HS-5 (cell line): ENCODE results near the gene PNKP.

Source experiments
- DNase-seq: peaks from one replicate; pipeline ENCODE4 v3.0.0-alpha.2; 2012; ENCODE audit warnings: low read depth

The PNKP gene

DNA sequence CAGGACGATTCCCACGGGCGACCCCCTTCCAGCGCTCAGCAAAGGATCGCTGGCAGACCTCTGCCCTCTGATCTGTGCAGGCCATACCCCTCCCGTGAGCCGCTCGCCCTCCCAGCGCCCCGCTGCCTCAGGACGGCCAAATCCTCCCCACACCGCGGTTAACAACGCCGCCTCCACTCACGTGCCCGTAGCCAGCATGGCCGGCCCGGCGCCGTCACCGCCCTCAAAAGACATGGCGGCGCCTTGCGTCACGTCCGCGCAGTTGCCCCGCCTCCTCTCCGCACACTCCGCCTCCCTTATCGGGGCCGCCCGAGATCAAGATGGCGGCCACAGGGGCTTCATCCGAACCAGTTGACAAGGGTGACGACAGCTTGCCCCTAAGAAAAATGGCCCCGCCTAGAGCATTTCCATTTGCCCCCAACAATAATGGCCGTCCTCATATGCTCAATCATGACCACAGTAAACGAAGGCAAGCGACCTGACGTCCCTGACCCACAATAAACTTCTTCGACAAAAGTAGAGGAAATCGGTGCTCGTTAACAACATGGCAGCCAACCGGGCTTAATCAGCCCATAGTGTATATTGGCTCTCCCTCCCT lies 9.1 kb upstream of the PNKP start:
- DNase-seq = peak; percentile 95

GRCh38 chr19:49875857-49876421 lies 8.6 kb upstream of the PNKP start:
- no peak for DNase-seq

GRCh38 chr19:49875177-49875576 lies 7.8 kb upstream of the PNKP start:
- no peak for DNase-seq

DNA sequence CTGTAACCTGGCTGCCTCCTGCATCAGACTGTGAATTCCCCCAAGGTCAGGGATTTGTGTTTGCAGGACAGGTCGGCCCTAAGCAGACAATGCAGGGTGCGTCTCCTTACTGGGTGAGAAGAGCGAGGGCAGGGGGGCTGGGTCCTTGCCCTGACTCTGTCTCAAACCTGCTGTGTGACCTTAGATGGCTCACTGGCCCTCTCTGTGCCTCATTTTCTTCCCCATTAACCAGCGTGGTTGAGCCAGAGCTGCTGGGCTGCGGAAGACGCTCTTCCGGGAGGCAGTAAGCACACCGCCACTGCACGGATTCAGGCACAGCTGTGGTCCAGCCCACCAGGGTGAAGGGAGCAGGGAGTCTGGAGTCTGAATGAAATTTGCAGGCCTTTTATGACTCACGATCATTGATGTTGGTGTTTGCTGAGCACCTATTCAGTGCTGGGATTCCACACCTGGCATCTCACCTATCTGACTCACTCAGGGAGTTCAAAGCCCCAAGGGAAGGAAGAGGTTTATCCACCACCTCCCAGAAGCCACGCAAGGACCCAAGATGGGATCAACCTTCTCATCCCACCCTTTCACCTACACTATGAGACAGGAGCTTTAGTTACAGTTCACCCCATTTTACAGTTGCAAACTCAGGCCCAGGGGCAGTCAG lies 7.3 kb upstream of the PNKP start:
- DNase-seq = no peak

DNA sequence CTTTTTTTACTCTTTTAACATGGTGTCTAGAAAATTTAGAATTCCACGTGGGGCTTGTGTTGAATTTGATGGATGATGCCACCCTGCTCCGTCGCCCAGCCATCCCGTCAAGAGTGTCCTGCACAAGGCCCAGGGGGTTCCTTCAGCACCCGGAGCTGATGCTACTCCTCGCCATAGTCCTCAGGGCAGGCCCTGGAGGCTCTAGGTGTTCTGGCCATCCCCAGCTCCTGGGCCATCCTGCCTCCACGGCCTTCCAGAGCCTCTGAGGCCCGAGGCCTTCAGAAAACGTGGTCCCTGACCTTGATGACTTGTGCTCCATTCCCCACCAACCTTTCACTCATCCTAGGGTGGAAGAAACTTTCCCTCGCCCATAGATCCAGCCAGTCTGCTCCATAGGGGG lies 6.5 kb upstream of the PNKP start:
- no peak for DNase-seq

DNA sequence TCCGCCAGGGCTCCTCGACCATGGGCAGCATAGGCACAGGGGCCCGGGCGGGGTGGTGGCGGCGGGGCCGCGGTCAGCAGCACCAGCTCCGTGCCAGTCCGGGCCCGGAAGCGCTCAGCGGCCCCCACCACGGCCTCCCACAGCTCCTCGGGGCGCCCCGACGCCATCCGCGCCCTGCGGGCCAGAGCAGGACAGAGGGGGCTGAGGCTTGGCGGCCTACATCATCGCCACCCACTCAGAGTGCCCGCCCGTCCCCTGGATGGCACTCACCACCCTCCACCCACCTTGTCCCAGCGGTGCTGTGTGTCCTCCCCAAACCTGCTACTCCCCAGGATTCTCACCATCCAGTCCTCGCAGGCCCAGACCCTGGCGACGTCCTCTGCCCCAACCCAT lies 5.7 kb upstream of the PNKP start:
- no peak for DNase-seq

- DNase-seq = no peak
Observed at GRCh38 chr19:49872245-49873128, 5.1 kb upstream of the PNKP start.

DNA sequence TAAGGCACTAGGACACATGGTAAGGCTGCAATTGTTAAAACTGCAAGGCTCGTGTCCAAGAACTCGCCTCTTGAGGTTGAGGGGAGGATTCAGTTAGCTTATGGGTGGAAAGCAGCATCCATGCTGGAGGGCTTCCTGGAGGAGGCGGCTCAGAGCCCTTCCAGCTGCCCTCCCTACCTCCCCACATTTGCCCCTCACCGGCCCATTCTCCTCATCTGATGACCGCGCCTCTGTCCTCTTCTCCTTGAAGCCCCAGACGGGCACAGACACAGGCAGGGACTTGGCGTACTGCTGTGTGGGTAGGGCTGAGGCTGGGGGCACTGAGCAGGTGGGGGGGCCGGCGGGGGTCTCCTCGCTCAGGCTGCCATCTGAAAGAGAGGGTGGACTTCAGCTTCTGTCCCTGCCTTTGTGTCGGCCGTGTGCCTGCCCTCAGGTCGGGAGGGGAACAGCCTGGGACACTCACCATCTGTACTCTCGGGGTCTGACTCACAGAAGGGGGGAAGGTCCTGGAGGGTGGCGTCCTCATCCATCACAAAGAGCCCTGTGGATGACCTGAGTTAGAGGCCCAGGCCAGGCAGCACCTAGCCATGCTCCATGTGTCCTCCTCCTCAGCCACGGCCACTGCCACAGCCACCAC lies 4.1 kb upstream of the PNKP start:
- DNase-seq = no peak

- DNase-seq = no peak
Observed at GRCh38 chr19:49870309-49870901, 3.0 kb upstream of the PNKP start.

GRCh38 chr19:49869484-49870308 lies 2.3 kb upstream of the PNKP start:
- peak; percentile 99 for DNase-seq

DNA sequence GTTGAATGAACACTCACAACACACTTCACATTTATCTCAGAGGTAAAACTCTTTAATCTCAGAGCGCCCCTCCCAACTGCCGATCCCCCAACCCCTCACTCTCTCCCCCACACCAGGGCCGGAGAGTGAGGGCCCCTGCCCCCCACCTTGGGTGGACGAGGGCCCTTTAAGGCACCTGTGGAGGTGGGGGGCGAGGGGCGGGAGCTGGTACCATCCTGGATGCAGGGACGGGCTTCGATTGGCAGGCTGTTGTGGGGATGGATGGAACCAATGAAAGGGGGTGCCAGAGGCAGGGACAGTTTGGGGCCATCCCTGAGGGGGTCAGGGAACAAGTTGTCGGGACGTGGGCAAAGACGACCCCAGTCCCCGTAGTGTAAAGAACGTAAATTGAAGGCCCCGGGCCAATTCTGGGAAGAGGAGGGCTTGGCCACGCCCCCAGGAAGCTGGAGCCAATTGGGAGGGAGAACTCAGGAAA lies 1.7 kb upstream of the PNKP start:
- no peak for DNase-seq

DNA sequence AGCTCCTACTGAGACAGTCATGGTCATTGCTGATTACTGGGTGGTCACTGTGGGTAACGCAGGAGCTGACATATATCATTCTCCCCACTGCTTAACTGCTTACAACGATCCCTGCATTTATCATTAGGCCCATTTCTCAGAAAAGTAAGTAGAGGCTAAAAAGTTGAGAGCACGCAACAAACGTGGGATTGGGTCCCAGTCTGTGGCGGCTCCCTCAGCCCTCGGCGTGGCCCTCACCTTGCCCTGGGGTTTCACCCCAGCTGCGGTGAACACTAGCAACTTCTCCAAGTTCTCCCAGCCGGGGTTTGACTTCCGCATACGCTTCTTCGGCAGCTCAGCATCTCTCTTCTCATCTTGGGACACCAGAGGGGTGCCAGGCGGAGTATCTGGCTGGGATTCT lies 2.5 kb downstream of the PNKP start:
- no peak for DNase-seq

DNA sequence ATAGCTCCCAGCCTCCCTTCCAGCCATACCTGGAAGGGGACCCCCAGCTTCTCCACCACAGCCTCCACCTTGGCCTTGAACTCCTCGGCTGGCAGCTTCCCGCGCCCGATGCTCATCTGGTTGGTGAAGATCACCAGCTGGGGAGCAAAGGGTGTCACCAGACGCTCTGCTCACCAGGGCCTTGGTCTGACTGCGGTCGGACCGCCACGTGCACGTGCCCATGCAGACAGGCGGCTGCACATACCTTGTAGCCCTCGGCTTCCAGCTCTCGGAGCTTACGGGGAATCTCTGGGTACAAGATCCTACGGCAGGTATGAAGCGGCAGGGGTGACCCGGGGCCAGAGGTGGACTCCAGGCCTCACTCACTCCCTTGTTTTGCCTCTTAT lies 3.4 kb downstream of the PNKP start:
- DNase-seq = no peak

GRCh38 chr19:49863254-49863934 lies 4.0 kb downstream of the PNKP start:
- no peak for DNase-seq

DNA sequence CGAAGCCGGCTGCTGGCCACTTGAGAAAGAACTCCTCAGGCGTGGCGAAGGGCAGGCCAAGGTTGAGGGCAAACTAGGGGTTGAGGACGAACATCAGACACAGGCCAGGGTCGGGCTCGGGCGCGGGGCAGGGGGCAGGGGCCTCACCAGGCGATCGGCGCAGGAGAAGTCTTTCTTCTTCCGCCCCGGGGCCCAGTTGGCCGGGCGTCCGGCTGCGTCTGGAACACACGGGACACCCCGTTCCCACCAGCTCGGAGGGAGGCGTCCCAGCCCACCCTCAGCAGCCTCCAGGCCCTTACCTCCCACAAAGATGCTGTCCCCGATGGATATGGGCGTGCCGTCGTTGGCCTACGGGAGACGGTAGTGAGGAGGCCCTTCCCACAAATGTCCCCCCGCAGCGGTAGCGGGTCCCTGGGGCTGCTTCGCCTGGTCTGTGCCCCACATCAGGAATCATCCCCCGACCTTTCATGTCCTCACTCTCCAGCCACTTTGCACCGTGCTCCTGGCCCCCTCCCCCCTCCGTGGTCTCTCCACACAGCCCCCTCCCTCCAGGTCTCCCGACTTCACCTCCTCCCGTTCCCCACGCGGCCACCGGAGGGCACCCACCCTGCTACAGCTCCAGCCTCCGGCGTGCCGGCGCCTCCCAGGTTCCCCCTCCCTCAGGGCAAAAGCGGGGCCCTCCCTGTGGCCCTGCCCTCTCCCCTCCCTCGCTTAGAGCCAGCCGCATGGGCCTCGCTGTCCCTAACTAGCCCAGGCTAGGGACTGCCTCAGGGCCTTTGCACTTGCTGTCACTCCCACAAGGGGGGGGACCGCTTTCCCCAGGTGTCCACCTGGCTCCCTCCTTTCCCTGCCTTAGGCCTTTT lies 4.8 kb downstream of the PNKP start:
- no peak for DNase-seq

DNA sequence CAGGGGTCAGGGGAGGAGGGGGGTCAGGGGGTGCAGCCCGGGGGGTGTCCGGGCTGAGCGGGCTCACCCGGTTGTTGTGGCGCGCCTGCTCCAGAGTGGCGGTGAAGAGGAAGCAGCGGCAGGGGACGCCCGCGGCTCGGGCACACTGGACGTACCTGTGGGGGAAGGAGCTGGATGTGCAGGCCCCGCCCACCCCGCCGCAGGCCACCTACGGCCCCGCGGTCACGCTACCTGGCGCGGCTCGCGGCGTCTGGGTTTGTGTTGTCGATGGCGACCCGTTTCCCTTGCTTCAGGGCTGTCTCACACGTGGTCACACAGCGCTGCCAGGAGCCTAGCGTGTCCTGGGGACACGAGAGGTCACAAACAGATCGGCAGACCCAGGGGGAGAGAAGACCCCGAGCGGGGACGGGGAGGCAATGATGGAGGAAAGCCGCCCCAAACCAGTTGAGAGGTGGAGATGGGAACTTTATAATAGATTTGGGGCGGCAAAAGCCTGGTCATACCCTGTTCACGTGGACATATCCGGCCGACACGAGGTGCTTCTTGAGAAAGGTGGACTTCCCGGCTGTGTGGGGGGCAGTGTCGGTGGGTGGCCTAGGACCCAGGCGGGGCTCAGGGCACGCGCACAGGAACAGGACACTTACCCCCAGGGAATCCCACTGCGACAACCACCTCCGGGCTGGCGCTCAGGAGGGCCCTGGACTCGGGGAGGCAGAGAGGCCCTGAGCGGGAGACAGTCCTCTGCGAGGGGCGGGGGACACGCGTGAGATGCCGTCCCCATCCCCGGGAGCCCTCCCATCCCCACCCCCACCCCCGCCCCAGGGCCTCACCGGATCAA lies 5.6 kb downstream of the PNKP start:
- no peak for DNase-seq

- DNase-seq = no peak
Observed at GRCh38 chr19:49861107-49861506, 6.3 kb downstream of the PNKP start.

- DNase-seq = no peak
Observed at GRCh38 chr19:49860336-49861102, 6.9 kb downstream of the PNKP start.
